Fibroblast of skin of abdomen (primary cell): ENCODE measurements around the gene C1QTNF12.
"Not testable (repeated sequence)": the region's sequence is repeated elsewhere in the genome, so short reads cannot be mapped to it uniquely, and the experiment has no call there.

Experiments used
- DNase-seq: peaks from one replicate; pipeline ENCODE4 v3.0.0-alpha.2; 2013

C1QTNF12 gene

GRCh38 chr1:1259119-1259488 is 12.6 kb upstream of the C1QTNF12 start:
- no peak for DNase-seq

- no peak for DNase-seq
These were observed 10.7 kb upstream of the C1QTNF12 start for GRCh38 chr1:1256956-1257871.

- DNase-seq, result no peak
These were observed 9.1 kb upstream of the C1QTNF12 start for GRCh38 chr1:1255611-1256010.

- DNase-seq, result no peak
These were observed 8.6 kb upstream of the C1QTNF12 start for GRCh38 chr1:1255078-1255477.

- no peak for DNase-seq
These were observed 8.1 kb upstream of the C1QTNF12 start for GRCh38 chr1:1254667-1254998.

GRCh38 chr1:1253972-1254666 is 7.6 kb upstream of the C1QTNF12 start:
- DNase-seq, result no peak

- no peak for DNase-seq
These were observed 6.8 kb upstream of the C1QTNF12 start for GRCh38 chr1:1253314-1253713.

- no peak for DNase-seq
These were observed 4.3 kb upstream of the C1QTNF12 start for GRCh38 chr1:1250786-1251284.

GRCh38 chr1:1248009-1248913 is 1.7 kb upstream of the C1QTNF12 start:
- not testable (repeated sequence) for DNase-seq

- no peak for DNase-seq
These were observed 905 bp upstream of the C1QTNF12 start for GRCh38 chr1:1247341-1247913.

- DNase-seq, result no peak
These were observed 525 bp downstream of the C1QTNF12 start for GRCh38 chr1:1245817-1246576.

GRCh38 chr1:1245178-1245816 is 1.2 kb downstream of the C1QTNF12 start:
- no peak for DNase-seq

GRCh38 chr1:1244192-1244811 is 2.2 kb downstream of the C1QTNF12 start:
- DNase-seq, result no peak

- DNase-seq, result no peak
These were observed 2.7 kb downstream of the C1QTNF12 start for GRCh38 chr1:1243807-1244191.

- no peak for DNase-seq
These were observed 3.3 kb downstream of the C1QTNF12 start for GRCh38 chr1:1243266-1243660.

GRCh38 chr1:1242461-1243265 is 3.9 kb downstream of the C1QTNF12 start:
- DNase-seq, result no peak

GRCh38 chr1:1241588-1242219 is 4.8 kb downstream of the C1QTNF12 start:
- DNase-seq, result no peak

GRCh38 chr1:1240822-1241587 is 5.5 kb downstream of the C1QTNF12 start:
- DNase-seq, result no peak

GRCh38 chr1:1240348-1240732 is 6.2 kb downstream of the C1QTNF12 start:
- no peak for DNase-seq
